B cell (primary cell): Measurements from ENCODE around the gene SLC7A7. TPM values are rescaled to one million over a fixed set of nuclear protein-coding genes. Genes with fewer than 3 reads are reported as not detected.

ENCODE experiments used
- ATAC-seq: fragments of 200-7000 bp; cut with Tn5 transposase; one replicate; pipeline ENCODE4 v1.10.0; 2021; ENCODE audit warnings: low read depth, mild to moderate bottlenecking, moderate number of reproducible peaks, moderate library complexity
- CTCF ChIA-PET: fragments of 350-600 bp; sonication (Branson Sonifier 250); formaldehyde crosslinking; loops from one replicate; lab custom pipeline; 2021; ENCODE audit warnings: antibody characterized with exemption, inconsistent platforms; lab: Charles Lee
- POLR2A ChIA-PET: fragments of 350-600 bp; sonication (Branson Sonifier 250); formaldehyde crosslinking; loops from one replicate; lab custom pipeline; 2021; ENCODE audit warnings: antibody characterized with exemption; lab: Charles Lee
- DNase-seq: peaks from one replicate; pipeline ENCODE4 v3.0.0; 2013
- H2AFZ ChIP-seq: 2 replicates; pipeline ENCODE4 v1.6.1; 2012; ENCODE audit warnings: mild to moderate bottlenecking, low read depth, low read length; ENCODE audit not compliant: insufficient read depth, poor library complexity, severe bottlenecking
- H3K27ac ChIP-seq, 2 donors: 1 replicate in 1 of 2; 2 replicates in 1 of 2; pipeline ENCODE4 v1.5.1; 2012 to 2013; ENCODE audit warnings: low read length in 2 of 2, mild to moderate bottlenecking in 2 of 2, moderate library complexity in 1 of 2
- H3K27me3 ChIP-seq, 4 experiments: fragments of 200-600 bp in 1 of 4; sonication (generic) in 1 of 4; replicated peaks in 1 of 4; 1 replicate in 2 of 4; 2 replicates in 2 of 4; pipeline versions ENCODE4 v1.6.1 to v1.7.0; 2013 to 2016; ENCODE audit warnings: low read length in 3 of 4, mild to moderate bottlenecking in 2 of 4, mixed read lengths in 1 of 4, moderate library complexity in 1 of 4; ENCODE audit not compliant: insufficient read depth in 4 of 4, control insufficient read depth in 3 of 4; ENCODE audit errors: control extremely low read depth in 1 of 4
- H3K36me3 ChIP-seq, 2 experiments: replicated peaks in 1 of 2; 1 replicate in 1 of 2; 2 replicates in 1 of 2; pipeline versions ENCODE4 v1.6.1 to v1.7.1; 2013; ENCODE audit warnings: low read length in 1 of 2; ENCODE audit not compliant: insufficient read depth in 2 of 2, control insufficient read depth in 1 of 2; ENCODE audit errors: control extremely low read depth in 1 of 2, extremely low read depth in 1 of 2
- H3K4me1 ChIP-seq, 2 donors: fragments of 200-600 bp in 1 of 2; sonication (generic) in 1 of 2; 1 replicate in 1 of 2; 2 replicates in 1 of 2; pipeline versions ENCODE4 v1.5.1 to v1.6.1; 2013 to 2017; ENCODE audit warnings: low read length in 2 of 2; ENCODE audit not compliant: control insufficient read depth in 2 of 2, insufficient read depth in 2 of 2
- H3K4me2 ChIP-seq: replicated peaks from 2 replicates; pipeline ENCODE3; 2012; ENCODE audit warnings: mild to moderate bottlenecking, low read depth, low read length; ENCODE audit not compliant: poor library complexity, severe bottlenecking
- H3K4me3 ChIP-seq, 5 experiments: fragments of 200-600 bp in 1 of 5; sonication (generic) in 1 of 5; 1 replicate in 3 of 5; 2 replicates in 2 of 5; pipeline versions ENCODE4 v1.5.1 to v1.7.0; 2011 to 2016; ENCODE audit warnings: low read length in 4 of 5, mild to moderate bottlenecking in 4 of 5, low read depth in 2 of 5, control low read depth in 1 of 5, moderate library complexity in 1 of 5; ENCODE audit not compliant: insufficient read depth in 1 of 5; ENCODE audit errors: control extremely low read depth in 1 of 5, extremely low read depth in 1 of 5
- H3K79me2 ChIP-seq: fragments of 200-600 bp; sonication (generic); one replicate; pipeline ENCODE4 v1.6.0; 2016; ENCODE audit warnings: low read length; ENCODE audit not compliant: control insufficient read depth, insufficient read depth
- H3K9ac ChIP-seq: fragments of 200-600 bp; sonication (generic); 2 replicates; pipeline ENCODE4 v1.6.1; 2017; ENCODE audit warnings: mild to moderate bottlenecking, low read length, moderate library complexity
- H3K9me3 ChIP-seq, 3 donors: one replicate each; pipeline versions ENCODE4 v1.6.1 to v1.7.1; 2013; ENCODE audit warnings: low read length in 2 of 3; ENCODE audit not compliant: control insufficient read depth in 2 of 3, insufficient read depth in 1 of 3; ENCODE audit errors: control extremely low read depth in 1 of 3
- H4K20me1 ChIP-seq: 2 replicates; pipeline ENCODE4 v1.6.0; 2012; ENCODE audit warnings: mild to moderate bottlenecking, low read length; ENCODE audit not compliant: insufficient read depth, control insufficient read depth, poor library complexity, severe bottlenecking
- H3K27ac Mint-ChIP-seq: one replicate; pipeline ENCODE4 v1.8.0; 2021; ENCODE audit warnings: mixed read lengths
- H3K27me3 Mint-ChIP-seq: one replicate; pipeline ENCODE4 v1.8.0; 2021; ENCODE audit warnings: mixed read lengths
- H3K4me1 Mint-ChIP-seq: one replicate; pipeline ENCODE4 v1.8.0; 2021; ENCODE audit warnings: mixed read lengths
- H3K4me3 Mint-ChIP-seq: one replicate; pipeline ENCODE4 v1.8.0; 2021; ENCODE audit warnings: mixed read lengths
- H3K9me3 Mint-ChIP-seq: one replicate; pipeline ENCODE4 v1.8.0; 2022; ENCODE audit warnings: mixed read lengths; ENCODE audit not compliant: insufficient read depth
- EZH2 ChIP-seq: IDR thresholded peaks from 2 replicates; pipeline ENCODE4 v1.6.1; 2012; ENCODE audit warnings: borderline replicate concordance, low read depth, mild to moderate bottlenecking, moderate library complexity, low read length; ENCODE audit not compliant: insufficient read depth, poor library complexity, severe bottlenecking
- WGBS: methylation state at CpG from one replicate; pipeline ENCODE4 v1.1.5; 2013; ENCODE audit warnings: missing lambda C conversion rate; ENCODE audit not compliant: insufficient coverage; 5-methylcytosine and 5-hydroxymethylcytosine counted together
- intact Hi-C: fragments of 100-400 bp; cut with micrococcal nuclease; formaldehyde crosslinking; loops from one replicate; pipeline ENCODE4 v1.10.0; 2022
- polyA plus RNA-seq: library from polyadenylated mRNA; depleted of rRNA; stranded (reverse); fragments of >200 nt; gene quantifications from 2 replicates; pipeline ENCODE4 v1.2.3, GENCODE V29; 2012
- total RNA-seq, 2 donors: library from RNA; stranded (reverse); fragments of 120-200 nt in 1 of 2; gene quantifications; 1 replicate in 1 of 2; 2 replicates in 1 of 2; pipeline versions ENCODE4 v1.2.3 to v1.2.4, GENCODE V29; 2013 to 2022
- TF ChIP-seq, protein P1 (sequence below): fragments of 200-600 bp; IDR thresholded peaks from one replicate; pipeline ENCODE4 v1.8.0; 2022; ENCODE audit warnings: antibody characterized with exemption, mild to moderate bottlenecking

Gene SLC7A7
- total and polyA plus RNA-seq, 2 donors (not counting 1 experiment from before 2014, with no cell fraction given): 33.4 to 50.0 TPM

DNA sequence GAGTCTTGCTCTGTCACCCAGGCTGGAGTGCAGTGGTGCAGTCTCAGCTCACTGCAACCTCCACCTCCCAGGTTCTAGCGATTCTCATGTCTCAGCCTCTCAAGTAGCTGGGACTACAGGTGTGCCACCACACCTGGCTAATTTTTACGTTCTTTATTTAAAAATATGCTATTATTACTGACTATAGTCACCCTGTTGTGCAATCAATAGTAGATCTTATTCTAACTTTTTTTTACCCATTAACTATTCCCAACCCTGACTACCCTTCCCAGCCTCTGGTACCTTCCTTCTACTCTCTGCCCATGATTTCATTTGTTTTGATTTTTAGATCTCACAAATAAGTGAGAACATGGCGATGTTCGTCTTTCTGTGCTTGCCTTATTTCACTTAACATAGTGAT, 46.3 kb downstream of the SLC7A7 start:
- H3K27me3 ChIP-seq: no peaks in the 10 kb centered on the region
- H3K4me3 ChIP-seq: no peak overlapping the region
- intact Hi-C loops: loop anchor here (5.0 kb wide), 2 partner anchors 148 to 197 kb away; partner anchors contain the start of gene RBM23
- Mint-ChIP-seq H3K9me3 (no peaks in the 10 kb centered on the region), H3K4me3 (peak overlapping the region; percentile 8), H3K4me1 (peaks cover 34% of the 10 kb centered on the region), H3K27me3 (no peaks in the 10 kb centered on the region), H3K27ac (no peak overlapping the region)
- ChIA-PET POLR2A (interaction anchor here (1.2 kb wide), 1 partner anchor 62 kb away, joined by 3 read pairs; no protein-coding TSS in a partner anchor), CTCF (interaction anchor here (0.9 kb wide), 1 partner anchor 68 kb away, joined by 3 read pairs; no protein-coding TSS in a partner anchor)
- H4K20me1 ChIP-seq: no peaks in the 10 kb centered on the region
- peaks cover 18 to 23% of the 10 kb centered on the region in 2 donors for H3K4me1 ChIP-seq
- H2AFZ ChIP-seq: no peak overlapping the region
- TF ChIP-seq, protein P1, sequence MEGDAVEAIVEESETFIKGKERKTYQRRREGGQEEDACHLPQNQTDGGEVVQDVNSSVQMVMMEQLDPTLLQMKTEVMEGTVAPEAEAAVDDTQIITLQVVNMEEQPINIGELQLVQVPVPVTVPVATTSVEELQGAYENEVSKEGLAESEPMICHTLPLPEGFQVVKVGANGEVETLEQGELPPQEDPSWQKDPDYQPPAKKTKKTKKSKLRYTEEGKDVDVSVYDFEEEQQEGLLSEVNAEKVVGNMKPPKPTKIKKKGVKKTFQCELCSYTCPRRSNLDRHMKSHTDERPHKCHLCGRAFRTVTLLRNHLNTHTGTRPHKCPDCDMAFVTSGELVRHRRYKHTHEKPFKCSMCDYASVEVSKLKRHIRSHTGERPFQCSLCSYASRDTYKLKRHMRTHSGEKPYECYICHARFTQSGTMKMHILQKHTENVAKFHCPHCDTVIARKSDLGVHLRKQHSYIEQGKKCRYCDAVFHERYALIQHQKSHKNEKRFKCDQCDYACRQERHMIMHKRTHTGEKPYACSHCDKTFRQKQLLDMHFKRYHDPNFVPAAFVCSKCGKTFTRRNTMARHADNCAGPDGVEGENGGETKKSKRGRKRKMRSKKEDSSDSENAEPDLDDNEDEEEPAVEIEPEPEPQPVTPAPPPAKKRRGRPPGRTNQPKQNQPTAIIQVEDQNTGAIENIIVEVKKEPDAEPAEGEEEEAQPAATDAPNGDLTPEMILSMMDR: no peak
- no peak for TF ChIP-seq EZH2
- peaks cover 4 to 52% of the 10 kb centered on the region in 2 experiments for H3K36me3 ChIP-seq
- 100% methylated on average over 2 of the region's 4 CpGs for WGBS
- H3K79me2 ChIP-seq: peaks cover 34% of the 10 kb centered on the region
- no peak for ATAC-seq
- no peaks in the 10 kb centered on the region for H3K9me3 ChIP-seq
- no peak overlapping the region for H3K27ac ChIP-seq
- no peak for DNase-seq
- no peak overlapping the region for H3K9ac ChIP-seq
- no peak overlapping the region for H3K4me2 ChIP-seq

DNA sequence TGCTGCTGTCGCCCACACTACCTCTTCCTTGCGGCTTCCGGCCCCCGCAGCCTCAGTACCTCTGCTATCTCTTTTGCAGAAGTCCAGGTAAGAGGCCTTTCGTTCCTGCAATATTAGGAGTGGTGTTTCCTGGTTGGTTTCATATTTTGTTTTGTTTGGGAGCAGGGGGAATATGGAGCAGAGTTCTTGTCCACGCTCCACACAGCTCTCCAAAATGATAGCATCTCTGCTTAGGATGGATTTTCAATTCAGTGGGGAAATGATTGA, 48.0 kb downstream of the SLC7A7 start:
- H3K4me3 Mint-ChIP-seq: peak overlapping the region; percentile 84
- H3K9me3 Mint-ChIP-seq: no peaks in the 10 kb centered on the region
- Histone ChIP-seq H4K20me1 (no peaks in the 10 kb centered on the region), H3K79me2 (peaks cover 34% of the 10 kb centered on the region), H3K4me2 (peak overlapping the region; percentile 85), H3K27ac (peak overlapping the region; percentile 84 to 89), H2AFZ (no peak overlapping the region), H3K4me1 (peaks cover 18 to 23% of the 10 kb centered on the region in 2 donors), H3K9ac (peak overlapping the region; percentile 92), H3K9me3 (no peaks in the 10 kb centered on the region), H3K27me3 (no peaks in the 10 kb centered on the region), H3K4me3 (peak overlapping the region; percentile 83 to 95 (median 92)), H3K36me3 (peaks cover 4 to 37% of the 10 kb centered on the region in 2 experiments)
- ChIA-PET POLR2A (interaction anchor here (0.7 to 1.5 kb wide), 6 partner anchors 17 to 197 kb away, joined by 3 to 12 read pairs (median 3); no protein-coding TSS in a partner anchor), CTCF (interaction anchor here (1.1 to 4.5 kb wide), 8 partner anchors 18 to 196 kb away, joined by 5 to 43 read pairs (median 12); partner anchors contain the start of gene MRPL52)
- ATAC-seq (no peak), DNase-seq (no peak)
- H3K27me3 Mint-ChIP-seq: no peaks in the 10 kb centered on the region
- WGBS: 3% methylated on average over 5 of the region's 6 CpGs
- peaks cover 34% of the 10 kb centered on the region for H3K4me1 Mint-ChIP-seq
- TF ChIP-seq, protein P1: no peak
- TF ChIP-seq EZH2: no peak
- peak overlapping the region; percentile 93 for H3K27ac Mint-ChIP-seq
- intact Hi-C loops: loop anchor here (2.0 to 5.0 kb wide), 5 partner anchors 18 to 195 kb away; partner anchors contain the start of gene RBM23
